IPS-15b (cell line): Measurements from ENCODE around the gene NDUFB10.

ENCODE experiments used
- H3K27me3 ChIP-seq: one replicate; pipeline ENCODE4 v1.6.1; 2013; ENCODE audit warnings: low read length; ENCODE audit not compliant: control insufficient read depth, insufficient read depth
- H3K36me3 ChIP-seq: one replicate; pipeline ENCODE4 v1.6.1; 2013; ENCODE audit warnings: low read length; ENCODE audit not compliant: control insufficient read depth, insufficient read depth
- H3K4me1 ChIP-seq: one replicate; pipeline ENCODE4 v1.6.1; 2013; ENCODE audit warnings: mild to moderate bottlenecking, low read length; ENCODE audit not compliant: control insufficient read depth, insufficient read depth
- H3K4me3 ChIP-seq: one replicate; pipeline ENCODE4 v1.5.1; 2013; ENCODE audit warnings: low read depth, low read length
- H3K9ac ChIP-seq: one replicate; pipeline ENCODE4 v1.6.1; 2013; ENCODE audit warnings: low read depth, mild to moderate bottlenecking, low read length
- H3K9me3 ChIP-seq: one replicate; pipeline ENCODE4 v1.6.1; 2013; ENCODE audit warnings: mild to moderate bottlenecking, low read length; ENCODE audit not compliant: control insufficient read depth, insufficient read depth

The NDUFB10 gene

GRCh38 chr16:1966460-1966859 is 7.1 kb downstream of the NDUFB10 start, which contains the start of gene RNF151:
Gene RNF151 (plus strand): TSS chr16:1966856. CDS start chr16:1966882, 26 bp downstream.
- Histone ChIP-seq H3K27me3 (no peaks in the 10 kb centered on the region), H3K9ac (peak within 1 kb of the TSS; percentile 93), H3K36me3 (peaks cover 27% of the 10 kb centered on the region), H3K4me1 (peaks cover 2% of the 10 kb centered on the region), H3K4me3 (peak within 1 kb of the TSS; percentile 87), H3K9me3 (no peaks in the 10 kb centered on the region)

GRCh38 chr16:1968146-1968953 is 9.0 kb downstream of the NDUFB10 start:
- Histone ChIP-seq H3K4me3 (no peak overlapping the region), H3K9ac (no peak overlapping the region), H3K36me3 (peaks cover 9% of the 10 kb centered on the region), H3K4me1 (peaks cover 2% of the 10 kb centered on the region), H3K9me3 (no peaks in the 10 kb centered on the region), H3K27me3 (no peaks in the 10 kb centered on the region)

- peaks cover 30% of the 10 kb centered on the region for H3K36me3 ChIP-seq
- no peaks in the 10 kb centered on the region for H3K9me3 ChIP-seq
- peak within 1 kb of the TSS; percentile 89 for H3K9ac ChIP-seq
These were observed 12.6 kb downstream of the NDUFB10 start, which contains the start of gene TBL3 for GRCh38 chr16:1971796-1972489. Gene TBL3 (plus strand): TSS chr16:1972053. CDS start chr16:1972165, 112 bp downstream.

GRCh38 chr16:1972490-1972877 is 13.1 kb downstream of the NDUFB10 start:
- Histone ChIP-seq H3K27me3 (no peaks in the 10 kb centered on the region), H3K4me3 (peak overlapping the region; percentile 97), H3K4me1 (no peaks in the 10 kb centered on the region), H3K36me3 (peaks cover 33% of the 10 kb centered on the region), H3K9ac (peak overlapping the region; percentile 70), H3K9me3 (no peaks in the 10 kb centered on the region)

More at GRCh38 chr16:1971796-1972489, 12.6 kb downstream of the NDUFB10 start, which contains the start of gene TBL3:
- H3K4me1 ChIP-seq, result no peaks in the 10 kb centered on the region
- peak within 1 kb of the TSS; percentile 97 for H3K4me3 ChIP-seq
- no peaks in the 10 kb centered on the region for H3K27me3 ChIP-seq

DNA sequence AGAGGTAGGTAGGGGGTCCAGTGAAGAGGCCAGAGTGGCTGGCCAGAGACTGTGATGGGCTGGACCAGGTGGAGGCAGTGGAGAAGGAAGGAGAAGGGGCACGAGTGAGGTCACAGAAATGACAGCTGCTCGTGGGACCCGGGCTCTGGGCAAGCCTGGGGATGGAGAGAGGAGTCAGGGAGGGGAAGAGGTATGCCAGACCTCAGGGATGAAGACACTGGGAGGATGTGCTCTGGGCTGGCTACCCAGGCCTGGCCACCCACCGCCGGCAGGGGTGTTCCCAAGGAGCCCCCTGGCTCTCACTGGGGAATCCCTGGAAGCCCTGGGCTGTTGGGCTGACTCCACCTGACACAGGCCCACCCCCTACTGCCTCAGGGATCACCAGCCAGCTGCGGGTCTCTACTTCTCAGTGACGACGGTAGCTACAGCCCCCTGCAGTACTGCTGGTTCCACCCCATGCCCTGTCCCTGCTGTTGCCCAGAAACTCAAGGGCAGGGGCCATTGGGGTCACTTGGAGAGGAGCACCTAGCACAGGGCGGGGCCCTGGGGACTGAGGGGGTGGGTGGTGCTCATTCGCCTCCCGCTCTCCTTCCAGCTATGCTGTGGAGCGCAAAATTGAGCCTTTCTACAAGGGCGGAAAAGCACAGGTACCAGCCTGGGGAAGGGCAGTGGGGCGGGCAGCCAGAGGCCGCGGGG is 14.3 kb downstream of the NDUFB10 start:
- Histone ChIP-seq H3K9ac (no peak overlapping the region), H3K9me3 (no peaks in the 10 kb centered on the region), H3K4me1 (no peaks in the 10 kb centered on the region), H3K36me3 (peaks cover 43% of the 10 kb centered on the region), H3K27me3 (no peaks in the 10 kb centered on the region), H3K4me3 (no peak overlapping the region)

GRCh38 chr16:1974157-1975070 is 15.1 kb downstream of the NDUFB10 start:
- H3K36me3 ChIP-seq, result peaks cover 43% of the 10 kb centered on the region
- H3K4me1 ChIP-seq, result no peaks in the 10 kb centered on the region
- no peaks in the 10 kb centered on the region for H3K27me3 ChIP-seq
- no peaks in the 10 kb centered on the region for H3K9me3 ChIP-seq
- H3K9ac ChIP-seq, result no peak overlapping the region
- H3K4me3 ChIP-seq, result no peak overlapping the region

DNA sequence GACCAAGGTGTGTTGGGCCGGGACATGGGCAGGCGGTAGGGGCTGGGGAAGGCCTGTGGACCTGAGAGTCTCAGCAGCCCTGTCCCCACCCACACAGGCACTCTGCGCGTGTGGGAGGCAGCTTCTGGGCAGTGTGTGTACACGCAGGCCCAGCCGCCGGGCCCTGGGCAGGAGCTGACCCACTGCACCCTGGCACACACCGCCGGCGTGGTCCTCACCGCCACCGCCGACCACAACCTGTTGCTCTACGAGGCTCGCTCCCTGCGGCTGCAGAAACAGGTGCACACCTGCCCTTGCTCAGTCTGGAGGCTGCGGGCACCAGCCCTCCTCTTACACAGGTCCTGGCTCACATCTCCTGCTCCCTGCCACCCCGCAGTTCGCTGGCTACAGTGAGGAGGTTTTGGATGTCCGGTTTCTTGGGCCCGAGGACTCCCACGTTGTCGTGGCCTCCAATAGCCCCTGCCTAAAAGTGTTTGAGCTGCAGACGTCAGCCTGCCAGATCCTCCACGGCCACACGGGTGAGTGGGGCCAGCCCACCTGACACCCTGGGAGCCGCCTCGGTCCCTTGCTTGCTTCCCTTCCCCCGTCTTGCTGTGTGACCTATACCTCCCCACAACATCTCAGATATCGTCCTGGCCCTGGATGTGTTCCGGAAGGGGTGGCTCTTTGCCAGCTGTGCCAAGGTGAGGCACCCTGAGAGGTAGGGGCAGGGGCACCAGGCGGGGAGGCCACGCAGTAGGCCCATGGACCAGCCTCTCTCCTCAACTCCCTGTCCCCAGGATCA is 16.3 kb downstream of the NDUFB10 start:
- Histone ChIP-seq H3K27me3 (peaks cover 11% of the 10 kb centered on the region), H3K4me3 (no peak overlapping the region), H3K4me1 (no peaks in the 10 kb centered on the region), H3K9me3 (no peaks in the 10 kb centered on the region), H3K36me3 (peaks cover 43% of the 10 kb centered on the region), H3K9ac (no peak overlapping the region)

GRCh38 chr16:1976216-1976520 is 16.8 kb downstream of the NDUFB10 start:
- Histone ChIP-seq H3K27me3 (peaks cover 17% of the 10 kb centered on the region), H3K36me3 (peaks cover 43% of the 10 kb centered on the region), H3K9ac (no peak overlapping the region), H3K4me3 (no peak overlapping the region), H3K9me3 (no peaks in the 10 kb centered on the region), H3K4me1 (no peaks in the 10 kb centered on the region)

DNA sequence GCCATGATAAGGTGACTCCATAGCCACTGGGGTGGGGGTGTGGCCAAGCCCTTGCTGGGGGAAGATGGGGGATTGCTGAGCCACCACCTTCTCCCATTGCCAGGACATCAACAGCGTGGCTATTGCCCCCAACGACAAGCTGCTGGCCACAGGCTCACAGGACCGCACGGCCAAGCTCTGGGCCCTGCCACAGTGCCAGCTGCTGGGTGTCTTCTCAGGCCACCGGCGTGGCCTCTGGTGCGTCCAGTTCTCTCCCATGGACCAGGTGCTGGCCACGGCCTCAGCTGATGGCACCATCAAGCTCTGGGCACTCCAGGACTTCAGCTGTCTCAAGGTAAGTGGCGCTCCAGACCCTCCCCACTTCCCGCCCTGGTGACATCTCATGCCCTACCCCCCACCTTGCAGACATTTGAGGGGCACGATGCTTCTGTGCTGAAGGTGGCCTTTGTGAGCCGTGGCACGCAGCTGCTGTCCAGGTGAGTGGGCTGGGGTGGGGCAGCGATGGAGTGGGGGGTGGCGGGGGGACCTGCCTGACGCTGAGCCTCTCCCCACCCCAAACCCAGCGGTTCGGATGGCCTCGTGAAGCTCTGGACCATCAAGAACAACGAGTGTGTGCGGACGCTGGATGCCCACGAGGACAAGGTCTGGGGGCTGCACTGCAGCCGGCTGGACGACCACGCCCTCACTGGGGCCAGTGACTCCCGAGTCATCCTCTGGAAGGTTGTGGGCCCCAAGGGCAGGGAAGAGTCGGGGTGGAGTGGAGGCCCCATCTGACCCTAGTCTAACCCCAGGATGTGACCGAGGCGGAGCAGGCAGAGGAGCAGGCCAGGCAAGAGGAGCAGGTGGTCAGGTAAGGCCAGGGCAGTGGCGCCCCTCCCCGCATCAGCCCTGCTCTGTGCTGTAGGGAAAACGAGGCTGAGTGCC is 17.9 kb downstream of the NDUFB10 start:
- no peaks in the 10 kb centered on the region for H3K4me1 ChIP-seq

DNA sequence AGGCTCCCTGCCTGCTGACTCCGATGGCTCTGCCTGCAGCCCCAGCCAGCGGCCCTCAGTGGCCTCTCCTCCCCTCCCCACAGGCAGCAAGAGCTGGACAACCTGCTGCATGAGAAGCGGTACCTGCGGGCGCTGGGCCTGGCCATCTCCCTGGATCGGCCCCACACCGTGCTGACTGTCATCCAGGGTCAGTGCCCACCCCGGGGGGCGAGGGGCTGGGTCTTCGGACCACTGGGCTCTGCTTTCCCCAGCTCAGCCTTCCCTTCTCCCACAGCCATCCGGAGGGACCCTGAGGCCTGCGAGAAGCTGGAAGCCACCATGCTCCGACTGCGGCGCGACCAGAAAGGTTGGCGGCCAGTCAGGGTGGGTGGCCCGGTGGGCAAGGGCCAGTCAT is 18.5 kb downstream of the NDUFB10 start:
- peaks cover 43% of the 10 kb centered on the region for H3K36me3 ChIP-seq
- peaks cover 34% of the 10 kb centered on the region for H3K27me3 ChIP-seq
- no peaks in the 10 kb centered on the region for H3K4me1 ChIP-seq
- H3K9me3 ChIP-seq, result no peaks in the 10 kb centered on the region
- H3K4me3 ChIP-seq, result no peak overlapping the region
- H3K9ac ChIP-seq, result no peak overlapping the region

More for the DNA sequence above, 17.9 kb downstream of the NDUFB10 start:
- Histone ChIP-seq H3K9me3 (no peaks in the 10 kb centered on the region), H3K9ac (no peak overlapping the region), H3K27me3 (peaks cover 27% of the 10 kb centered on the region), H3K4me3 (no peak overlapping the region), H3K36me3 (peaks cover 43% of the 10 kb centered on the region)
